H1 (cell line): ENCODE results near the gene TFF2. TPM values are rescaled to one million over a fixed set of nuclear protein-coding genes. Genes with fewer than 3 reads are reported as not detected.

Experiments used
- CTCF ChIA-PET: fragments of 300-600 bp; sonication (Branson Sonifier 250); formaldehyde crosslinking; loops from one replicate; lab custom pipeline; 2021; ENCODE audit not compliant: partially characterized antibody; lab: Charles Lee
- POLR2A ChIA-PET: fragments of 300-600 bp; sonication (Branson Sonifier 250); formaldehyde crosslinking; loops from one replicate; lab custom pipeline; 2021; ENCODE audit warnings: inconsistent platforms; ENCODE audit not compliant: partially characterized antibody; lab: Charles Lee
- DNase-seq, 2 experiments: peaks; one replicate each; pipeline versions ENCODE4 v3.0.0 to v3.0.0-alpha.2; 2010 to 2022; ENCODE audit warnings: low spot score in 2 of 2, low read depth in 1 of 2, mixed read lengths in 1 of 2
- FAIRE-seq: peaks from 2 replicates; lab custom pipeline; 2011; peaks lifted over from hg19 to GRCh38; lab: Jason Lieb, UNC
- H2AFZ ChIP-seq: 2 replicates; pipeline ENCODE4 v1.8.1; 2012; ENCODE audit warnings: low read length, inconsistent platforms
- H2AK5ac ChIP-seq: 2 replicates; pipeline ENCODE4 v1.6.1; 2013; ENCODE audit warnings: low read depth, low read length
- H2BK120ac ChIP-seq: replicated peaks from 2 replicates; pipeline ENCODE3; 2013; ENCODE audit warnings: low read depth, low read length, inconsistent platforms
- H2BK12ac ChIP-seq: 2 replicates; pipeline ENCODE4 v1.6.1; 2013; ENCODE audit warnings: low read depth, low read length
- H2BK15ac ChIP-seq: 2 replicates; pipeline ENCODE4 v1.6.1; 2013; ENCODE audit warnings: low read length
- H2BK20ac ChIP-seq: 2 replicates; pipeline ENCODE4 v1.6.1; 2013; ENCODE audit warnings: low read length
- H2BK5ac ChIP-seq: 2 replicates; pipeline ENCODE4 v1.6.1; 2013; ENCODE audit warnings: low read depth, low read length
- H3K14ac ChIP-seq: 2 replicates; pipeline ENCODE4 v1.6.1; 2013; ENCODE audit warnings: inconsistent platforms; ENCODE audit not compliant: insufficient read length
- H3K18ac ChIP-seq: 2 replicates; pipeline ENCODE4 v1.6.1; 2013; ENCODE audit warnings: low read length; ENCODE audit errors: extremely low read depth
- H3K23ac ChIP-seq: 2 replicates; pipeline ENCODE4 v1.6.1; 2013; ENCODE audit warnings: inconsistent platforms; ENCODE audit not compliant: insufficient read length
- H3K23me2 ChIP-seq: 2 replicates; pipeline ENCODE4 v1.6.1; 2013; ENCODE audit warnings: low read depth, low read length
- H3K27ac ChIP-seq: 2 replicates; pipeline ENCODE4 v1.6.1; 2011; ENCODE audit warnings: low read depth, low read length, inconsistent platforms
- H3K27me3 ChIP-seq, 4 experiments: replicated peaks in 1 of 4; 1 replicate in 1 of 4; 2 replicates in 3 of 4; pipeline versions ENCODE4 v1.6.1 to v1.8.1; 2011 to 2013; ENCODE audit warnings: low read length in 3 of 4, mild to moderate bottlenecking in 3 of 4, inconsistent platforms in 2 of 4, mixed read lengths in 2 of 4, moderate library complexity in 1 of 4; ENCODE audit not compliant: control insufficient read depth in 3 of 4, insufficient read depth in 3 of 4; ENCODE audit errors: extremely low read depth in 1 of 4
- H3K36me3 ChIP-seq, 4 experiments: 2 replicates each; pipeline versions ENCODE4 v1.6.1 to v1.8.1; 2011 to 2013; ENCODE audit warnings: mild to moderate bottlenecking in 4 of 4, low read length in 3 of 4, moderate library complexity in 2 of 4, control low read depth in 1 of 4, inconsistent platforms in 1 of 4; ENCODE audit not compliant: insufficient read depth in 4 of 4, control insufficient read depth in 2 of 4
- H3K4ac ChIP-seq: replicated peaks from 2 replicates; pipeline ENCODE3; 2013; ENCODE audit warnings: low read length, low read depth, mixed read lengths, inconsistent platforms; ENCODE audit not compliant: insufficient read length
- H3K4me1 ChIP-seq, 4 experiments: replicated peaks in 1 of 4; 1 replicate in 1 of 4; 2 replicates in 3 of 4; pipeline versions ENCODE4 v1.6.1 to v1.8.1; 2011 to 2013; ENCODE audit warnings: low read length in 3 of 4, inconsistent platforms in 2 of 4, mixed read lengths in 1 of 4; ENCODE audit not compliant: insufficient read depth in 4 of 4, control insufficient read depth in 3 of 4
- H3K4me2 ChIP-seq, 2 experiments: 2 replicates each; pipeline versions ENCODE4 v1.6.1 to v1.8.1; 2011 to 2013; ENCODE audit warnings: low read depth in 2 of 2, low read length in 2 of 2, control low read depth in 1 of 2, inconsistent platforms in 1 of 2, mild to moderate bottlenecking in 1 of 2; ENCODE audit not compliant: insufficient read depth in 1 of 2
- H3K4me3 ChIP-seq, 4 experiments: fragments of 200-600, 300-600 bp in 1 of 4; sonication (generic), shearing (Covaris generic), sonication (Bioruptor Twin) in 1 of 4; 2 replicates each; pipeline versions ENCODE4 v1.5.1 to v1.8.1; 2011 to 2016; ENCODE audit warnings: low read length in 4 of 4, low read depth in 3 of 4, control low read depth in 2 of 4, inconsistent platforms in 2 of 4, mild to moderate bottlenecking in 2 of 4, mixed read lengths in 1 of 4, moderate library complexity in 1 of 4; ENCODE audit not compliant: insufficient read depth in 2 of 4; ENCODE audit errors: extremely low read depth in 1 of 4
- H3K56ac ChIP-seq: replicated peaks from 2 replicates; pipeline ENCODE3; 2013; ENCODE audit warnings: low read depth, mild to moderate bottlenecking, mixed read lengths, low read length, inconsistent platforms; ENCODE audit not compliant: insufficient read length
- H3K79me1 ChIP-seq: 2 replicates; pipeline ENCODE4 v1.6.1; 2013; ENCODE audit warnings: low read depth, low read length, control low read depth
- H3K79me2 ChIP-seq, 2 experiments: 2 replicates each; pipeline versions ENCODE4 v1.6.1 to v1.8.1; 2012 to 2013; ENCODE audit warnings: low read length in 2 of 2, mild to moderate bottlenecking in 2 of 2, inconsistent platforms in 1 of 2; ENCODE audit not compliant: insufficient read depth in 2 of 2, control insufficient read depth in 1 of 2
- H3K9ac ChIP-seq, 4 experiments: replicated peaks in 1 of 4; 1 replicate in 1 of 4; 2 replicates in 3 of 4; pipeline versions ENCODE4 v1.6.1 to v1.8.1; 2011 to 2013; ENCODE audit warnings: low read depth in 3 of 4, low read length in 3 of 4, control low read depth in 2 of 4, mild to moderate bottlenecking in 2 of 4, moderate library complexity in 2 of 4, inconsistent platforms in 1 of 4; ENCODE audit errors: extremely low read depth in 1 of 4
- H3K9me3 ChIP-seq, 2 experiments: 2 replicates each; pipeline versions ENCODE4 v1.6.1 to v1.8.1; 2012 to 2013; ENCODE audit warnings: mild to moderate bottlenecking in 2 of 2, moderate library complexity in 2 of 2, control low read depth in 1 of 2, inconsistent platforms in 1 of 2, low read depth in 1 of 2, low read length in 1 of 2, mixed read lengths in 1 of 2; ENCODE audit not compliant: insufficient read depth in 2 of 2
- H4K20me1 ChIP-seq, 2 experiments: replicated peaks in 1 of 2; 2 replicates each; pipeline versions ENCODE3 to v1.8.1; 2011 to 2013; ENCODE audit warnings: inconsistent platforms in 2 of 2, low read length in 2 of 2, mild to moderate bottlenecking in 1 of 2; ENCODE audit not compliant: insufficient read depth in 2 of 2, control insufficient read depth in 1 of 2
- H4K5ac ChIP-seq: 2 replicates; pipeline ENCODE4 v1.6.1; 2013; ENCODE audit warnings: low read length, low read depth, mixed read lengths, inconsistent platforms; ENCODE audit not compliant: insufficient read length
- H4K8ac ChIP-seq: 2 replicates; pipeline ENCODE4 v1.8.0; 2013; ENCODE audit warnings: mild to moderate bottlenecking, moderate library complexity, low read length, inconsistent platforms; ENCODE audit not compliant: insufficient read depth; ENCODE audit errors: extremely low read depth
- H4K91ac ChIP-seq: replicated peaks from 2 replicates; pipeline ENCODE3; 2013; ENCODE audit warnings: low read length, mixed read lengths, inconsistent platforms; ENCODE audit not compliant: insufficient read length
- CBX8 ChIP-seq: fragments of 300-800, 300-1000 bp; sonication (generic); IDR thresholded peaks from 2 replicates; pipeline ENCODE4 v1.7.1; 2016; ENCODE audit warnings: low read depth, low read length, borderline replicate concordance
- EZH2 ChIP-seq: fragments of 200-600 bp; sonication (generic); IDR thresholded peaks from 2 replicates; pipeline ENCODE4 v1.7.1; 2012; ENCODE audit warnings: low read depth, mild to moderate bottlenecking, moderate library complexity, low read length, inconsistent platforms; ENCODE audit not compliant: severe bottlenecking
- HDAC6 ChIP-seq: IDR thresholded peaks from one replicate; pipeline ENCODE4 v1.7.1; 2012; ENCODE audit warnings: low read depth, mild to moderate bottlenecking, inconsistent platforms, low read length, moderate library complexity
- KDM1A ChIP-seq: fragments of 200-600, 300-600 bp; sonication (generic); IDR thresholded peaks from 2 replicates; pipeline ENCODE4 v1.7.1; 2016; ENCODE audit warnings: mild to moderate bottlenecking, low read length, borderline replicate concordance
- KDM5A ChIP-seq: fragments of 200-600 bp; IDR thresholded peaks from 2 replicates; pipeline ENCODE4 v1.7.1; 2012; ENCODE audit warnings: mild to moderate bottlenecking, low read length, inconsistent platforms, mixed read lengths
- NANOG ChIP-seq: IDR thresholded peaks from 2 replicates; pipeline ENCODE4 v1.6.1; 2011; ENCODE audit warnings: low read length, low read depth, mild to moderate bottlenecking, inconsistent platforms; ENCODE audit not compliant: insufficient read depth, poor library complexity, severe bottlenecking
- SIRT6 ChIP-seq: IDR thresholded peaks from one replicate; pipeline ENCODE4 v1.7.1; 2012; ENCODE audit warnings: low read length, inconsistent platforms
- SP4 ChIP-seq: IDR thresholded peaks from 2 replicates; pipeline ENCODE4 v1.6.1; 2012; ENCODE audit warnings: low read length, inconsistent platforms
- WGBS, 2 experiments: shearing (Covaris generic) in 1 of 2; methylation state at CpG; one replicate each; pipeline versions ENCODE4 v1.1.6 to v1.1.7; 2013 to 2015; ENCODE audit warnings: low lambda C conversion rate in 2 of 2, mixed read lengths in 2 of 2, inconsistent platforms in 1 of 2, low coverage in 1 of 2, missing lambda C conversion rate in 1 of 2; ENCODE audit not compliant: insufficient replicate concordance in 2 of 2, insufficient coverage in 1 of 2, insufficient read length in 1 of 2; ENCODE audit errors: extremely low coverage in 1 of 2, missing lambda C conversion rate in 1 of 2; 5-methylcytosine and 5-hydroxymethylcytosine counted together
- polyA plus RNA-seq, 7 experiments: library from polyadenylated mRNA; depleted of rRNA in 3 of 7; stranded (reverse) in 5 of 7; unstranded in 2 of 7; fragments of >200 nt in 5 of 7; fragments of 200-250 nt in 2 of 7; gene quantifications; 1 replicate in 5 of 7; 2 replicates in 1 of 7; 4 replicates in 1 of 7; pipeline versions ENCODE4 v1.2.1 to v1.2.3, GENCODE V29; 2011 to 2013; ENCODE audit warnings: missing spikeins in 2 of 7, mixed read lengths in 2 of 7
- total RNA-seq: library from RNA; stranded (reverse); fragmentation: NEBNext Ultra II Directional; extraction: Animal tissue kit (Norgen Biotek cat#: 25700); gene quantifications from 2 replicates; pipeline ENCODE4 v1.2.1, GENCODE V29; 2021

The TFF2 gene
- total and polyA plus RNA-seq, 2 of the 8 experiments (the other 6 are each of a cell fraction or from before 2014, with no cell fraction given), result not detected

DNA sequence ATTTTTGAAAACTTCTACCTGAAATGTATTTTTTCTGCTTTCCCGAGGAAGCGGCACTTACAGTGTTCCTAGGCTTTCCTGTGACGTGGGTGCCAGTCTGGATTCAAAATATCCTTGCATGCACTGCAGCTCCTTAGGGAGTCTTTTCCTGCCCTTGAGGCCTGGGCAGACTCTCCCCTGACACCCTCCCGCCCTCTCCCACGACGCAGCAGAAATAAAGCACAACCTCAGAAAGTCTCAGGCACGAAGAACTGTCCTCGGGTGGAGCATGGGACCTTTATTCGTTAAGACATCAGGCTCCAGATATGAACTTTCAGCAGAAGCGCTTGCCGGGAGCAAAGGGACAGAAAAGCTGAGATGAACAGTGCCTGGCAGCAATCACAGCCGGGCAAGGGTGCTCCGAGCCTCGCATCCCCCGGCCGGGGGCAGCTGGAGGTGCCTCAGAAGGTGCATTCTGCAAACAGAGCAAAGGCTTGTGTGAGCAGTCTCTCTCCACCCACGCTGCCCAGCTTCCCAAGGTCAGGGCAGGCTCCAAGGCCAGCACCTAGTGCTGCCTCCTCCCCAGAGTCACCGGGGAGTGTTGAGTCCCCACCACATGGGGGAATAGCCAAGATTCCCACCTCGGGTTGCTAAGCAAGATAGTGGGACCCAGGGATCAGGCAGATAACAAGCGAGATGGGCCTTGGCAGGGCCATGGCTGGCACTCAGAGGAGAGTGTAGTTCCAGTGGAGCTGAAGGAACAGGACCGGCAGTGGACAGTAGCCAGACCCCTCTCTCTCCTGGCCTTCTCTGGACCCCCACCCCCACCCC lies 38.8 kb downstream of the TFF2 start:
- Histone ChIP-seq H3K4me1 (peaks cover 4 to 20% (median 13%) of the 10 kb centered on the region in 4 experiments), H2BK15ac (no peak overlapping the region), H2BK12ac (no peak overlapping the region), H3K23ac (no peak overlapping the region), H2BK5ac (no peak overlapping the region; the same call in 1 of the 2 replicates), H2AK5ac (no peak overlapping the region), H3K14ac (no peak overlapping the region), H3K56ac (no peak overlapping the region), H3K79me1 (no peaks in the 10 kb centered on the region), H3K9me3 (no peaks in the 10 kb centered on the region), H3K4me3 (no peak overlapping the region), H3K18ac (no peak overlapping the region), H3K36me3 (no peaks in the 10 kb centered on the region), H4K20me1 (no peaks in the 10 kb centered on the region), H3K23me2 (no peaks in the 10 kb centered on the region; the same call in 1 of the 2 replicates), H3K27me3 (peaks cover 0 to 7% (median 3%) of the 10 kb centered on the region in 4 experiments; a peak in 2 of 7 replicates), H2BK120ac (no peak overlapping the region), H3K27ac (no peak overlapping the region), H3K4ac (no peak overlapping the region), H4K91ac (peak overlapping the region; percentile 25), H4K5ac (no peak overlapping the region), H2AFZ (no peak overlapping the region), H2BK20ac (no peak overlapping the region; the same call in 1 of the 2 replicates), H3K9ac (no peak overlapping the region), H4K8ac (peak overlapping the region; percentile 72; the same call in 1 of the 2 replicates), H3K79me2 (no peaks in the 10 kb centered on the region), H3K4me2 (no peak overlapping the region)
- POLR2A ChIA-PET, result no interaction called here
- DNase-seq, result peak in 1 of 2 experiments; percentile 42
- no peak for FAIRE-seq
- CTCF ChIA-PET, result interaction anchor here (0.9 to 14.3 kb wide), 11 partner anchors 11 to 127 kb away, joined by 3 to 137 read pairs (median 10); no protein-coding TSS in a partner anchor
- TF ChIP-seq KDM5A (no peak), NANOG (no peak), KDM1A (no peak), CBX8 (no peak), HDAC6 (no peak), EZH2 (no peak), SIRT6 (no peak), SP4 (no peak)
- WGBS, 2 experiments, result 87% methylated on average over 18 of the region's 21 CpGs; no CpG with 5 or more reads in 1 of the 2 experiments
